ENCODE data around the gene TRAPPC14. TPM values are rescaled to one million over a fixed set of nuclear protein-coding genes. Genes with fewer than 3 reads are reported as not detected.

Gene TRAPPC14
- total and polyA plus RNA-seq, 9 of the 15 experiments (the other 6 are each of a cell fraction or from before 2014, with no cell fraction given) = 0.42 to 45.9 (median 18.2) TPM

DNA sequence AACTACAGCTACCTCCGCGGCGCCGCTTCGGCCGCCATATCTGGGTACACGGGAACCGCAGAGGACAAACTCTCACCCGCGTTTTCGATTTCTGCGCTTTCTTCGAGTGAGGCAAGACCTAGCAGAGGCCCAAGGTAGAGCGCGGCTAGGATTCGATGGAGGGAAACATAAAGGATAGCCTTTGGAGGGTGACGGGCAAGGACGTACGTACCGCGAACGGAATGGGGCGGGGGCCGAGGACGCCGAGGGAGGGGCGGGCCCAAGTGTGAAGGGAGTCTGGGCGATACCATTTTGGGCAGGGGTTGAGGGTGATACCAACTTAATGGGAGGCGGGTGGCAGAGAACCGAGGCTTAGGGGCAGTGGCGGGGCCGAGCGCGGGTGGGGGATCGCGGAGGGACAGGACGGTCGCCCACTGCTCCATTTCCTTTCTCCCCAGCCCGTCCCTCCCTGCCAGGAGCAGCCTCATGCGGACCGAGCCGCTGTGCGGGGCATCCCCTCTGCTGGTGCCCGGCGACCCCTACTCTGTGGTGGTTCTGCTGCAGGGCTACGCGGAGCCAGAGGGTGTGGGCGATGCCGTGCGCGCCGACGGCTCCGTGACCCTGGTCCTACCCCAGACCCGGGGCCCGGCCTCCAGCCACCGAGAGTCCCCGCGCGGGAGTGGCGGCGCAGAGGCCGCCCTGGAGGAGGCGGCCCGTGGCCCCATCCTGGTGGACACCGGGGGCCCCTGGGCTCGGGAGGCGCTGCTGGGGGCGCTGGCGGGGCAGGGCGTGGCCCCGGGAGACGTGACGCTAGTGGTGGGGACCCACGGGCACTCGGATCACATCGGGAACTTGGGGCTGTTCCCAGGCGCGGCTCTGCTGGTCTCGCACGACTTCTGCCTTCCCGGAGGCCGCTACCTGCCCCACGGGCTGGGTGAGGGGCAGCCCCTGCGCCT lies 31.3 kb downstream of the TRAPPC14 start, which contains the start of gene MBLAC1 (continued):
- TF ChIP-seq, protein P1, sequence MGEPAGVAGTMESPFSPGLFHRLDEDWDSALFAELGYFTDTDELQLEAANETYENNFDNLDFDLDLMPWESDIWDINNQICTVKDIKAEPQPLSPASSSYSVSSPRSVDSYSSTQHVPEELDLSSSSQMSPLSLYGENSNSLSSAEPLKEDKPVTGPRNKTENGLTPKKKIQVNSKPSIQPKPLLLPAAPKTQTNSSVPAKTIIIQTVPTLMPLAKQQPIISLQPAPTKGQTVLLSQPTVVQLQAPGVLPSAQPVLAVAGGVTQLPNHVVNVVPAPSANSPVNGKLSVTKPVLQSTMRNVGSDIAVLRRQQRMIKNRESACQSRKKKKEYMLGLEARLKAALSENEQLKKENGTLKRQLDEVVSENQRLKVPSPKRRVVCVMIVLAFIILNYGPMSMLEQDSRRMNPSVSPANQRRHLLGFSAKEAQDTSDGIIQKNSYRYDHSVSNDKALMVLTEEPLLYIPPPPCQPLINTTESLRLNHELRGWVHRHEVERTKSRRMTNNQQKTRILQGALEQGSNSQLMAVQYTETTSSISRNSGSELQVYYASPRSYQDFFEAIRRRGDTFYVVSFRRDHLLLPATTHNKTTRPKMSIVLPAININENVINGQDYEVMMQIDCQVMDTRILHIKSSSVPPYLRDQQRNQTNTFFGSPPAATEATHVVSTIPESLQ (CRISPR knock-in tag; IDR thresholded peaks at IDR 0.05) = peak; percentile 93
- TF ChIP-seq FOSL1 (tag; conservative IDR thresholded peaks at IDR 0.05) (0 out of 2 replicates have a peak, but pooled peaks have one; percentile 2), TCFL5 (CRISPR knock-in tag; conservative IDR thresholded peaks at IDR 0.05) (no peak), CBFA2T3 (IDR thresholded peaks at IDR 0.05) (no peak; the same call in 1 of the 2 replicates), SMARCA4 (IDR thresholded peaks at IDR 0.05) (peak; percentile 17), CSDE1 (IDR thresholded peaks at IDR 0.05) (no peak), ZNF766 (CRISPR knock-in tag; conservative IDR thresholded peaks at IDR 0.05) (no peak; the same call in 1 of the 2 replicates), SMARCA5 (IDR thresholded peaks at IDR 0.05) (no peak), PHF20 (IDR thresholded peaks at IDR 0.05; ENCODE audit: partially characterized antibody) (peak; percentile 48)
- TF ChIP-seq, protein P2, sequence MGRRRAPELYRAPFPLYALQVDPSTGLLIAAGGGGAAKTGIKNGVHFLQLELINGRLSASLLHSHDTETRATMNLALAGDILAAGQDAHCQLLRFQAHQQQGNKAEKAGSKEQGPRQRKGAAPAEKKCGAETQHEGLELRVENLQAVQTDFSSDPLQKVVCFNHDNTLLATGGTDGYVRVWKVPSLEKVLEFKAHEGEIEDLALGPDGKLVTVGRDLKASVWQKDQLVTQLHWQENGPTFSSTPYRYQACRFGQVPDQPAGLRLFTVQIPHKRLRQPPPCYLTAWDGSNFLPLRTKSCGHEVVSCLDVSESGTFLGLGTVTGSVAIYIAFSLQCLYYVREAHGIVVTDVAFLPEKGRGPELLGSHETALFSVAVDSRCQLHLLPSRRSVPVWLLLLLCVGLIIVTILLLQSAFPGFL (CRISPR knock-in tag; IDR thresholded peaks at IDR 0.05) = peak; percentile 98; the same call in 1 of the 2 replicates
- TF ChIP-seq, protein P3, sequence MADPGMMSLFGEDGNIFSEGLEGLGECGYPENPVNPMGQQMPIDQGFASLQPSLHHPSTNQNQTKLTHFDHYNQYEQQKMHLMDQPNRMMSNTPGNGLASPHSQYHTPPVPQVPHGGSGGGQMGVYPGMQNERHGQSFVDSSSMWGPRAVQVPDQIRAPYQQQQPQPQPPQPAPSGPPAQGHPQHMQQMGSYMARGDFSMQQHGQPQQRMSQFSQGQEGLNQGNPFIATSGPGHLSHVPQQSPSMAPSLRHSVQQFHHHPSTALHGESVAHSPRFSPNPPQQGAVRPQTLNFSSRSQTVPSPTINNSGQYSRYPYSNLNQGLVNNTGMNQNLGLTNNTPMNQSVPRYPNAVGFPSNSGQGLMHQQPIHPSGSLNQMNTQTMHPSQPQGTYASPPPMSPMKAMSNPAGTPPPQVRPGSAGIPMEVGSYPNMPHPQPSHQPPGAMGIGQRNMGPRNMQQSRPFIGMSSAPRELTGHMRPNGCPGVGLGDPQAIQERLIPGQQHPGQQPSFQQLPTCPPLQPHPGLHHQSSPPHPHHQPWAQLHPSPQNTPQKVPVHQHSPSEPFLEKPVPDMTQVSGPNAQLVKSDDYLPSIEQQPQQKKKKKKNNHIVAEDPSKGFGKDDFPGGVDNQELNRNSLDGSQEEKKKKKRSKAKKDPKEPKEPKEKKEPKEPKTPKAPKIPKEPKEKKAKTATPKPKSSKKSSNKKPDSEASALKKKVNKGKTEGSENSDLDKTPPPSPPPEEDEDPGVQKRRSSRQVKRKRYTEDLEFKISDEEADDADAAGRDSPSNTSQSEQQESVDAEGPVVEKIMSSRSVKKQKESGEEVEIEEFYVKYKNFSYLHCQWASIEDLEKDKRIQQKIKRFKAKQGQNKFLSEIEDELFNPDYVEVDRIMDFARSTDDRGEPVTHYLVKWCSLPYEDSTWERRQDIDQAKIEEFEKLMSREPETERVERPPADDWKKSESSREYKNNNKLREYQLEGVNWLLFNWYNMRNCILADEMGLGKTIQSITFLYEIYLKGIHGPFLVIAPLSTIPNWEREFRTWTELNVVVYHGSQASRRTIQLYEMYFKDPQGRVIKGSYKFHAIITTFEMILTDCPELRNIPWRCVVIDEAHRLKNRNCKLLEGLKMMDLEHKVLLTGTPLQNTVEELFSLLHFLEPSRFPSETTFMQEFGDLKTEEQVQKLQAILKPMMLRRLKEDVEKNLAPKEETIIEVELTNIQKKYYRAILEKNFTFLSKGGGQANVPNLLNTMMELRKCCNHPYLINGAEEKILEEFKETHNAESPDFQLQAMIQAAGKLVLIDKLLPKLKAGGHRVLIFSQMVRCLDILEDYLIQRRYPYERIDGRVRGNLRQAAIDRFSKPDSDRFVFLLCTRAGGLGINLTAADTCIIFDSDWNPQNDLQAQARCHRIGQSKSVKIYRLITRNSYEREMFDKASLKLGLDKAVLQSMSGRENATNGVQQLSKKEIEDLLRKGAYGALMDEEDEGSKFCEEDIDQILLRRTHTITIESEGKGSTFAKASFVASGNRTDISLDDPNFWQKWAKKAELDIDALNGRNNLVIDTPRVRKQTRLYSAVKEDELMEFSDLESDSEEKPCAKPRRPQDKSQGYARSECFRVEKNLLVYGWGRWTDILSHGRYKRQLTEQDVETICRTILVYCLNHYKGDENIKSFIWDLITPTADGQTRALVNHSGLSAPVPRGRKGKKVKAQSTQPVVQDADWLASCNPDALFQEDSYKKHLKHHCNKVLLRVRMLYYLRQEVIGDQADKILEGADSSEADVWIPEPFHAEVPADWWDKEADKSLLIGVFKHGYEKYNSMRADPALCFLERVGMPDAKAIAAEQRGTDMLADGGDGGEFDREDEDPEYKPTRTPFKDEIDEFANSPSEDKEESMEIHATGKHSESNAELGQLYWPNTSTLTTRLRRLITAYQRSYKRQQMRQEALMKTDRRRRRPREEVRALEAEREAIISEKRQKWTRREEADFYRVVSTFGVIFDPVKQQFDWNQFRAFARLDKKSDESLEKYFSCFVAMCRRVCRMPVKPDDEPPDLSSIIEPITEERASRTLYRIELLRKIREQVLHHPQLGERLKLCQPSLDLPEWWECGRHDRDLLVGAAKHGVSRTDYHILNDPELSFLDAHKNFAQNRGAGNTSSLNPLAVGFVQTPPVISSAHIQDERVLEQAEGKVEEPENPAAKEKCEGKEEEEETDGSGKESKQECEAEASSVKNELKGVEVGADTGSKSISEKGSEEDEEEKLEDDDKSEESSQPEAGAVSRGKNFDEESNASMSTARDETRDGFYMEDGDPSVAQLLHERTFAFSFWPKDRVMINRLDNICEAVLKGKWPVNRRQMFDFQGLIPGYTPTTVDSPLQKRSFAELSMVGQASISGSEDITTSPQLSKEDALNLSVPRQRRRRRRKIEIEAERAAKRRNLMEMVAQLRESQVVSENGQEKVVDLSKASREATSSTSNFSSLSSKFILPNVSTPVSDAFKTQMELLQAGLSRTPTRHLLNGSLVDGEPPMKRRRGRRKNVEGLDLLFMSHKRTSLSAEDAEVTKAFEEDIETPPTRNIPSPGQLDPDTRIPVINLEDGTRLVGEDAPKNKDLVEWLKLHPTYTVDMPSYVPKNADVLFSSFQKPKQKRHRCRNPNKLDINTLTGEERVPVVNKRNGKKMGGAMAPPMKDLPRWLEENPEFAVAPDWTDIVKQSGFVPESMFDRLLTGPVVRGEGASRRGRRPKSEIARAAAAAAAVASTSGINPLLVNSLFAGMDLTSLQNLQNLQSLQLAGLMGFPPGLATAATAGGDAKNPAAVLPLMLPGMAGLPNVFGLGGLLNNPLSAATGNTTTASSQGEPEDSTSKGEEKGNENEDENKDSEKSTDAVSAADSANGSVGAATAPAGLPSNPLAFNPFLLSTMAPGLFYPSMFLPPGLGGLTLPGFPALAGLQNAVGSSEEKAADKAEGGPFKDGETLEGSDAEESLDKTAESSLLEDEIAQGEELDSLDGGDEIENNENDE (IDR thresholded peaks at IDR 0.05; ENCODE audit: low read depth, low read length) = no peak
